HepG2 (cell line): ENCODE data around the gene PRKG1.

Experiments
- ARNT2 ChIP-seq: sonication (generic); formaldehyde crosslinking; IDR thresholded peaks from 2 replicates; pipeline ENCODE4 v1.8.0; 2022; ENCODE audit warnings: mild to moderate bottlenecking, low read depth, missing genetic modification reagents, moderate library complexity
- ZNF558 ChIP-seq: sonication (generic); formaldehyde crosslinking; IDR thresholded peaks from 2 replicates; pipeline ENCODE4 v1.9.0; 2022; ENCODE audit warnings: mild to moderate bottlenecking, missing genetic modification reagents, borderline replicate concordance

DNA sequence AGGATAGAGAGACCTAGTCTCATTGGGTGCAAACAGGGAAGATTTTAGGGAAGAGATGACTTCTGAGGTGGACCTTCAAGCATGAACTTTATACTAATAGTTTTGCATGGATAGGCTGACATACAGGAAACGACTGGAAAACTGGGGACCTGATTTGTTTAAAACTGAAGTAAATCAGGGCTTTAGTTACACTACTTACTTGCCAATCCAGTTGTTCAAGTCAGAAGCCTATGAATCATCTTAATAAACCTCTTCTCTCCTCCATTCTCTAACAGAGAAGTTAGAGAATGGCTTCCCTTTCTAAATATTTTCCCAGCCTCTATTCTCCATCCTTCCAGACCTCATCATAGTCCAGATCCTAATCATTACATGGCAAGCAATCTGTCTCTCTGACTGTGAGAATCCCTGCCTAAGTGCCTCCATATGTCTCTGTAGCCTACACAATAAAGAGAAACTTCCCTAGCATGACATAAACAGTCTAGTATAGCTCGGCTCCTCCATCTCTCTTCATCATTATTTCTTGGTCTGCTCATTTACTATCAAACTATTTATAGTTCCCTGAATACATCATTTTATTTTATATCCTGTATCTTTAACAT is 55.8 kb downstream of the PRKG1 start:
- no peak for TF ChIP-seq ZNF558
- no peak for TF ChIP-seq ARNT2 (CRISPR knock-in tag)
